GM21786 (cell line): ENCODE data around the gene FASN.
A peak's percentile ranks its signal among the peaks of the same experiment; 100 is the strongest.

Experiments
- ATAC-seq: cut with Tn5 transposase; IDR thresholded peaks from one replicate; pipeline ENCODE4 v1.9.1; 2021; ENCODE audit not compliant: unreplicated experiment

FASN gene

GRCh38 chr17:82059272-82060000 is 38.6 kb downstream of the FASN start:
- ATAC-seq, result no peak

- ATAC-seq, result no peak
These were observed 39.2 kb downstream of the FASN start for GRCh38 chr17:82058855-82059249.

GRCh38 chr17:82058230-82058854 is 39.7 kb downstream of the FASN start:
- ATAC-seq, result no peak

- ATAC-seq, result no peak
These were observed 41.1 kb downstream of the FASN start for GRCh38 chr17:82056729-82057621.

- no peak for ATAC-seq
These were observed 41.9 kb downstream of the FASN start for GRCh38 chr17:82055965-82056728.

- ATAC-seq, result no peak
These were observed 42.7 kb downstream of the FASN start for GRCh38 chr17:82055023-82055964.

- no peak for ATAC-seq
These were observed 43.5 kb downstream of the FASN start for GRCh38 chr17:82054351-82055022.

- no peak for ATAC-seq
These were observed 44.3 kb downstream of the FASN start for GRCh38 chr17:82053556-82054263.

- no peak for ATAC-seq
These were observed 44.9 kb downstream of the FASN start for GRCh38 chr17:82053130-82053529.

- ATAC-seq, result no peak
These were observed 45.4 kb downstream of the FASN start for GRCh38 chr17:82052638-82053059.

GRCh38 chr17:82051776-82052637 is 46.0 kb downstream of the FASN start, which contains the start of the genes GPS1 and RFNG:
GPS1 (plus strand) TSS chr17:82051898; CDS start chr17:82051932, 34 bp downstream.
RFNG (minus strand) TSS chr17:82051811; CDS start chr17:82051766, 45 bp downstream.
- ATAC-seq, result peak; percentile 64

- peak; percentile 15 for ATAC-seq
These were observed 47.0 kb downstream of the FASN start for GRCh38 chr17:82050761-82051641.

- ATAC-seq, result no peak
These were observed 47.8 kb downstream of the FASN start for GRCh38 chr17:82050152-82050760.

- no peak for ATAC-seq
These were observed 48.5 kb downstream of the FASN start for GRCh38 chr17:82049521-82049971.

- ATAC-seq, result no peak
These were observed 48.9 kb downstream of the FASN start for GRCh38 chr17:82049106-82049505.

GRCh38 chr17:82048571-82048971 is 49.5 kb downstream of the FASN start:
- ATAC-seq, result no peak
